AML-193 (cell line): ENCODE data around the gene IL17REL.
"Not testable (repeated sequence)": the region's sequence is repeated elsewhere in the genome, so short reads cannot be mapped to it uniquely, and the experiment has no call there.

Experiments used
- DNase-seq, 2 experiments: peaks; one replicate each; lab custom pipeline; 2025; lab: John Stamatoyannopoulos, UW

Gene IL17REL

DNA sequence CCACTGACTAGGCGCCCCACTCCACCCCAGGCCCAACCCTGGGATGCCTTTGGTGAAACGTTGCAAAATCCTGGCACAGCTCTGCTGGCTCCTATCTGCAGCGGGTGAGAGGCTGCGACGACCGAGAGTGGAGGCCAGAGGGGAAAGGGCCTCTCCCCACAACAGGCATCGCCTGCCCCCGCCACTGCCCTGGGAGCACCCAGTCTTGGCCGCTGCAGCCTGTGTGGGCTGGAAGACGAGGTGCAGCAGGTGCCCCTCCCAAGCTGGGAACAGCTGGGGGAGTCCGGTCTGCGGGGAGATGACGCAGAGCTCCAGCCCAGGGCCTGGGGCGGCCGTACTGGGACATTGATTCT, 56.2 kb downstream of the IL17REL start:
- DNase-seq = no peak

DNA sequence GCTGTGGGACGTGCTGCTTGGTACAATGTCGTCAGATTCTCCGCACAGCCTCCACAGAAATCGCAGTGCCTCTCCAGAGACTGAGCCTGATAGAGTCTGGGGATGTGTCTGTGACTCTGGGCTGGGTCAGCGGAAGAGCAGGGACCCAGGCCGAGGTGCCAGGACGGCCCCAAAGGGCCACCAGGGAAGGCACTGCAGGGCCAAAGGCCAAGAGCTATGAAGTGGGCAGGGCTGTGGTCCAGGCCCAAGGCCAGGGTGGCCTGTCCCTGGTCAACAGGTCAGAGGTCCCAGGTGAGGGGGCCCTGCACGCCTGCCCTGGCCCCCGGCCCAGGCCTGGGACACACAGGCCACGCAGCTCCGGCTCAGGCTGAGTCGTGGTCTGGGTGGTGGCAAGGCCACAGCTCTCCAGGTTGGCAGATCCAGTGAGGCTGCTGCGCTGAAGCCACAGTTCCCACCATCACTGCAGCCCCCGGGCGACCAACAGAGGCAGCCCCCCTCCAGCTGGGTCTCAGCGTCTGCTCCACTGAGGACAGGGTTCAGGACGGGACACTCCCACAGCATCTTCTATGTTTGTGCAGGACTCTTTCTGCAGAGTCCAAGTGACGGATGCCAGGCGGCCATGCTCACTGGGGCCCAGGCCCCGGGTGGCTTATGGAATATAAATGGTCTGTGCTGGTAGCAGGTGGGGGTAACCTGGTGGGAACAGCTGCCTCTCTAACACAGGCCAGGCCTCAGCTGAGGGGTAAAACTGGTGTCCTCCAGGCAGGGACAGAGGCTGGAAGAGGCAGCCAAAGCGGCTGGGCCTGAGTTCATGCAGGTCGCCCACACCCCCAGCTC, 56.8 kb downstream of the IL17REL start:
- DNase-seq = no peak

DNA sequence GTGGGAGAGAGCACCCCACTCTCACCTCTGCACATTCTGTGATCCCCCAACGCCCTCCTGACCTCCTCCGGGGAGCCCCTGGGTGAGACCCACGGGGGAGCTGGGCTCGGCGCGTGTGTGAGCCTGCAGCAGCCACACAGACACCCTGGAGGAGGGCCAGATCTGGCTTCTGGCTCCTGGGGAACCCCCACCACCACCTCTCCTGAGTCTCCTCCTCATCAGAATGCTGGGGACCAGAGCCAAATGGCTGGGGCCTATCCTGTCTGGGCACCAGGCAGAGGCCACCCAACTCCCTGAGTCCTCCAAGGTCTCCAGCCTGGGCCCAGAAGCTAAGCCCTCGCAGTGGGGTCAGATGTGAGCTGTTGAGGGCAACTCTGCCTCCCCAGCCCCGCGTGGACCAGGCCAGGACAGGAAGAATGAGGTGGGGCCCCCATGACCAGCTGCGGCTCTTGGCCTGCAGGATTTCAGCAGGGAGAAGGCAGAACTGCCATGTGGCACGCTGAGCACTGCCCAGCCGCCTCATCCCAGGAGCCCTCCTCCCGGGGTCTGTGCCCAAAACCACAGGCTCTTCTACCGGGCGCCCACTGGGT, 57.5 kb downstream of the IL17REL start:
- no peak for DNase-seq

DNA sequence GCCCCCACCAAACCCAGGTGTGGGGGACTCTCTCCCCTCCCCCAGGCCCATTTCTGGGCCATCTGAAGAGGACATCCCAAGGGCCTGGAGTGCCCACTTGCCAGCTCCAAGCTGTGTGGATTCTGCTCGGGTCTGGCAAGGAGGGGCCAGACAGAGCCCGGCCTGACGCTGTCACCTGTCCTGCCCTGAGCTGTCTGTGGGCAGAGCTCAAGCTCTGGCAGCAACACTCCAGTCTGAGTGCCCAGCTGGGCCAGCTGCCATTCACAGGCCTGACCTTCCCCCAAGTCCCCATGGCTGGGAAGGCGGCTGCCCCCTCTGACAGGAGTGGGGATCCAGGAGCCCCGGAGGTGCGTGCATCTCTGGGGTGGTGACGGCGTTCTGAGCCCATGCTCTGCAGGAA, 58.2 kb downstream of the IL17REL start:
- no peak for DNase-seq

GRCh38 chr22:49953680-49954344, 58.8 kb downstream of the IL17REL start:
- no peak for DNase-seq

DNA sequence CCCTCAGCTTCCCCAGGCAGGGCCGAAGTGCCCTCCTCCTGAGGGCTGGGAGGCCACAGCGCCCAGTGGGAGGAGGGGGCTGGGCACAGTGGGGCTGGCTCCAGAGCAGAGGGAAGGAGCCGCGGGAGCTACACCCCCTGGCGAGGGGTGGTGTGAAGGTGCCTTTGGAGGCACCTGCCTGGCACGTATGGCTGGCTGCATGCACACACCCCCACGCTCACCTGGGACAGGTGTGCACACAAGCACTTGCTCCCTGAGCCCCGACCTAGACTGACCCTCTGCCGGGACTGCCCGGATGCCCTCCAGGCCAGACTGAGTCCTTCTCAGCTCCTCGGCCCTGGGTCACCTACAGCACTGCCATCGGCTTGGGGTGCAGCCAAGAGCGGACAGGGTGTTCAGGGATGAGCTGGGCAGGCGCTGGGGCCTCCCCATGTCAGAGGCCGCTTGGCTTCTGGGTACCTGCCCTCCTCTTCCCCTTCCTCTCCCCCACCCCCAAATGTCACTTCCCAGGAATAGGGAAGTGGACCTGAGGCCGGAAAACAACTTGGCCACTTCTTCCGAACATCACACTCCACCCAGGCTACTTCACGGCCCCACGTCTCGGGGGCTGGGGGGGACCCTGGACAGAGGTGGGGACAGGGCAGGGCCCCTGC, 59.4 kb downstream of the IL17REL start:
- no peak for DNase-seq

DNA sequence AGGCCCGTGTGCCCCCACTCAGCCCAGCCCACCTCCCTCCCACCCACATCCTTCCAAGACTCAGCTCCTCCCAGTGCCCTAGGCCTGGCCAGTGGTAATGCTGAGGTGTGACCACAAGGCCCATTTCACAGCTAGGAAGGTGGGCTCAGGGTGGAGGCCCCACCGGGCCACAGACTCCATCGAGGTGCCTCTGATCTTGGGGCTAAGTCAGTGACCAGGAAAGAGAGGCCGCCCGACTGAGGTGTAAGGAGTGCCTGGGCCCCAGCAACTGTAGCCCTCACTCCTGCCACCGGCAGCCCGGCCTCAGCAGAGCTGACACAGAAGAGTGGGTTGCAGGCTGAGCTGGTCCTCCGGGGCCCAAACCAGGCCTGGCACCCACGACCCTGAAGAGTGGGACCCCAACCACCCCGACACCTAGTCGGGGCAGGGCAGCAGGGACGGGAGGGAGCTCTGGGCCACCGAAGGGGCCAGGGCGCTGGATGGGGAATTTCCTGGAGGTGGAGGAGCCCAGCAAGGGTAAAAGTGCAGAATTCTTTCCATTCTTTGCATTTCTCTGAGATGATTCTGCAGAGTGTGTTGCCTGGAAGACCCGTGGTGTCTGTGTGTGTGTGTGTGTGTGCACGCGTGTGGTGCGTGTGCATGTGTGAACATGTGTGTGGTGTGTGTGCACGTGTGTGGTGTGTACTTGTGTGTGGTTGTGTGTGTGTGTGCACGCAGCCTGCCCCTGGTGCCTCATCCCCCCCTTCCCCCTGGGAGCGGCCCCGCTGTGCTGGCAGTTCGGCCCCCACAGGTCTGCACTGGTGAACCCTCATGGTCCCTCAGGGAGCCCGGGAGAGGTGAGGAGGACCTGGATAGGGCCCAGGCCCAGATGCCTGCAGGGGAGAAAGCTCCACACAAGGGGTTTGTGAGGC, 60.3 kb downstream of the IL17REL start:
- no peak for DNase-seq

DNA sequence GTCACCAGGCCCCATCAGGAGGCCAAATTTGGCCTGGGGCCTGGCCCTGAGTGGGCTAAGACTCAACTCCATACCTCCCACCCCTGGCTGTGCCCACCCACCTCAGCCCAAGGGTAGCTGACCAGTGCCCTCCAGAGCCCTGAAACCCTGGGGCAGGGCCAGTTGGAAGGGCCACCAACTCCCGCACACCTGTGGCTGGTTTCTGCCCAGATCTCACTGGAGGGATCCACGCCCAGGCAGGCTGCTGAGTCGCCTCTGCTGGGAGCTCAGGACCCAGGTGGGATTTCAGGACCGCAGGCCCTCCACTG, 60.9 kb downstream of the IL17REL start:
- no peak for DNase-seq

DNA sequence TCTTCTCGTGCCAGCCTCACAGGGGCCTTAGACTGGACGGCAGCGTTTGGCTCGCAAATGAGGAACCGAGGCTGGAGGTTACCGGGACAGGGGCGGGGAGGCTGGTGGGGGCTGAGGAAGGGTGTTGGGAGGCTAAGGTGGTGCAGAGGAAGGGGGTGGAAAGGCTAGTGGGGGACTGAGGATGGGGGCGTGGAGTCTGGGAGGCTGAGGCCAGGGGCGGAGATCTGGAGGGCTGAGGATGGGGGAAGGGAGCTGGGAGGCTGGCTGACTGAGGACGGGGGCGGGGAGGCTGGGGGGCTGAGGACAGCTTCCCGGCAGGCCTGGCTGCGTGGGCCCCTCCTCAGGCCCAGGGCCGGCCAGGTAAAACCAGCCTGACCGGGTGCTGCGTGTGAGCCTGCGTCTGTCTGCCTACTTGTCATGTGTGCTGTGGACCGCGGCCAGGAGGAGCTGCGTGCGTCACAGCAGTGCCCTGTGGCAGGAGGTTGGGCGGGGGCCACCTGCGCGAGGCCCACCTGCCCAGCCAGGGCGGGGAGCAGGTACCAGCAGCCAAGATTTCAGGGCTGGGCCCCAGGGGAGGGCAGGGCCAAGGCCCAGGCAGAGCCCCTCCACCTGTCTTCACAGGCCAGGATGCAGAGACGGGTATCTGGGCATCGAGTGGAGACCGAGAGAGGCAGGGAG, 61.4 kb downstream of the IL17REL start:
- DNase-seq = no peak

GRCh38 chr22:49950396-49950994, 62.1 kb downstream of the IL17REL start:
- no peak for DNase-seq

DNA sequence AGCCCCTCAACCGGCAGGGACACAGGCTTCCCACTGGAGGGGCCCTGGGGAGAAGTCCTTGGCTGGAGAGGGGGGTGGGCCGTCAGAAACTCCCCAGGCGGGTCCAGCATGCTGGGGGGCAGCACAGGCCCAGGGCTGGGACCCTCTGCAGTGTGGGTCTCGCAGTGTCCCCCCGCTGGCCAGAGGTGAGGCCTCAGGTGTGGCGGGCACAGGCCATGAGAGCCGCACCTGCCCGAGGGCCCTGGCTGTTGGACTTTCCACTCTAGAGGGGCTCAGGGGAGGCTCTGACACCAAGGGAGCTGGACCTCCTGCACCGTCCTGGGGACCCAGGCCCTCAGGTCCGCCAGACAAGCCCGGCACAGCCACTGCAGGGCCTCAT, 62.7 kb downstream of the IL17REL start:
- DNase-seq = no peak

DNA sequence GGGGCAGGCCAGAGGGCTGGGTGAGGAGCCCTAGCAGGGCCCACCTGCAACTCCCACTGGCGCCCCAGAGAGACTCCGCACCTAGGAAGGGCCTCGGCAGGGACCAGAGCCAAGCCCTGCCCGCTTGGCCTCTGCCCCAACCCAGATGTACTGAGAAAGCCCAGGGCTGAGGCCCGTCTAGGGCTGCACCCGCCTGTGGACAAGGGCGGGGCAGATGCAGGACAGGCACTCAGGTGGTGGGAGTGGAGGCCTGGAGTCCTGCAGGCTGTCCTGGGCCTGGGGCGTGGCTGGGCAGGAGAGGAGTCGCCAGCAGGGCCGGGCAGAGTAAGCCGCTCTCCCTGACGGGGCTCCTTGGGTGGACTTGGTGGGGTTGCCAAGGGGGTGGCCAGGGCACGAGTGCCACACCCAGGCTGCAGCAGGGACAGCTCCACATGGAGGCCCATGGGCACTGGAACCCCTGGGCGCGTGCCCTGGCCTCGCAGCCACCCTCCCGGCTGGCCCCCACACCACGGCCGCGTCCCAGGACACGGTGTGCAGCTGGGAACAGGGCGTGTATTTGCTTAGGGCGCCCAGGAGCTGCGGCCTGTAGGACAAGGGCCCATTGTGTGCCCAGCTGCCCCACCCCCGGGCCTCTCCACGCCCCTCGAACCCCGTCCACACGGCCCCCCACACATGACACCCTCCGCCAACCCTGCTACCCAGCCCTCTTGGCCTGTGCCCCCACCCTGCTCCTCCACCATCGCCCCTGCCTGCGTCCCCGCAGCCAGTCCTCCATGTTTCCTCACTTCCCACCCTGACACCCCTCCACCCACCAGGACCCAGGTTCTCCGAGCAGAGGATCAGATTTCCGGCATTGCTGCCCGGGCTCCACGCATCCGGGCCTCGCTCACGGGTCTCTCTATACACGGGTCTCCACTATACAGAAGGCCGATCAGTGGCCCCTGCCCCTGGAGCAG, 63.3 kb downstream of the IL17REL start:
- DNase-seq = no peak

DNA sequence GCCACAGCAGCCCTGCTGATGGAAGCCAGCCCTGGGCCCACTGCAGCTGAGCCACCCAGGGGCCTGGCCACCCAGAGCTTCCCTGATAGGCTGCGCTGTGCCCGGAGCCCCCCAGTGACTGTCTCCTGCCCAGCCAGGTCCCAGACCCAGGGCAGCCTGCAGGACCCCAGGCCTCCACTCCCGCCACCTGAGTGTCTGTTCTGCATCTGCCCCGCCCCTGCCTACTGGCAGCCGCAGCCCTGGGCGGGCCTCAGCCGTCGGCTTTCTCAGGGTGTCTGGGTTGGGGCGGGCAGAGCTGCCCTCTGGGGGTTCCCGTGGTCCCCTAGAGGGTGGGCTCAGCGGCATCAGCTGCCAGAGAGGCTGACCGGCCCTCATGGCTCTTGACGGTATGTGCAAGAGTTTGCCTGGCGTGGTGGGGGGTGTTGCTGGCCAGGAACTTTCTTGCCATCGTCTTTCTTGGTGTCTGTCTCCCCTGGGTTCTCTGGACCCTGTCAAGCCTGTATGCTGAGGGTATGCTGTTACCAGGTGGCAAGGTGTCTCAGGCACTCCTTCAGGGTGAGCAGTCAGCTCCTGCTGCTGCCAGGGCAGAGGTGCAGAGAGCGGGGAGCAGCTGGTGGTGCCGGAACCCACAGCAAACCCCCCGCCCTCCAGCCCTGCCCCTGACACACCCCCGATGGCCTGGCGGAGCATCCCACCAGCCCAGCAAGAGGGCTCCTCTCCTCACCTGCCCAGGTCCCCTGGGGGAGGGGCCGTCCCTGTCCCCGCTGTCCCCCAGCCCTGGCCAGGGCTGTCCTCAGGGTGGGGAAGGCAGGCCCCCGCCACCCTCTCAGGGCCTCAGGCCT, 64.2 kb downstream of the IL17REL start:
- DNase-seq = no peak

DNA sequence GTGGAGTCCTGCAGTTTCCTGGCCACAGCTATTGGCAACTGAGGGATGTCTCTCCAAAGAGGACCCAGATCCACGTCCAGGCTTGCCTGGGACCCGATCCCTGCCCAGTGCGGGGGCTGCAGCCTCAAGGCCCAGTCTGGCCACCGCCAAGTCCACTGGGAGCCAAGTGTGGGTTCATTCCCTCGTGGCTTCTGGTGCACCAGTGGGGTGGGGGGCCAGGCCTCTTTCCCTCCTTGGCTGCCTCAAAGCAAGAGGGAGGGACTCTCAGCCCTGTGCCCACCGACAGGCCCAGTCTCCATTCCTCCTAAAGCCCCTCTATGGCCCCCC, 65.3 kb downstream of the IL17REL start:
- DNase-seq = no peak

DNA sequence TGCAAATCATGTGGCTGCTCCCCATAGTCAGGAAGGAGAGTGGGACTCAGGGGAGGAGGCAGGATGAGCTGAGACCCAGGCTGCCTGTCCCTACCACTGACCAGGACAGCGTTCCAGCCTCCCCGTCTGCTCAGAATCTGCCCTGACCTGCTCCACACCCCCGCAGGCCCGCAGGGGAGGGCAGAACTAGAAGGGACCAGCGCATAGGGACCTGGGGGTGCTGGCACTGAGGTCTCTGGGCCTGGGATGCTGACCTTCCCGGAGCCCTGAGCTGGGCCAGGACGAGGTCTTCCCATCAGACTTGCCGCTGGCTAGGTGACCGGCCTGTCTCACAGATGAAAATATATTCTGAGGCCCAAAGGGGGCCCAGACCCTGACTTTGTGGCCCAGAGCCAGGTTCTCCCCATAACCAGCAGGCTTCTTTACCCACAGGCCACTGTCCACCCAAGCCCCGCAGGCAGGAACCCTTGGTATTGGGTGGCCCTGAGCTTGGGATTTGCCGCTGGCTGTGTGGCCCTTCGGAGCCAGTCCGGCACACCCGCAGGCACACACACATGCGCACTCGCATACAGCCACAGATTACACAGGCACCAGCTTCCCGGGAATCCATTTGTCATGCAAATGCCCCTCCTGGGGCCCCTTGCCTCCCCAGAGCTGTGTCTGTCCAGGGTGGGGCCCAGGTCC, 65.8 kb downstream of the IL17REL start:
- DNase-seq = no peak

GRCh38 chr22:49945042-49945794, 67.3 kb downstream of the IL17REL start:
- DNase-seq = not testable (repeated sequence)
